HepG2 (cell line): ENCODE results near the gene COL5A2. TPM values are rescaled to one million over a fixed set of nuclear protein-coding genes. Genes with fewer than 3 reads are reported as not detected.

ENCODE experiments used
- ATAC-seq: fragments of 200-7000 bp; cut with Tn5 transposase; 3 replicates; pipeline ENCODE4 v1.9.1; 2020; ENCODE audit warnings: mild to moderate bottlenecking, moderate library complexity
- BruUV-seq: library from RNA; stranded (reverse); fragments of 400-500 nt; replicated peaks from 2 replicates; lab custom pipeline; 2021; lab: Mats Ljungman, UMichigan
- CTCF ChIA-PET: fragments of 300-600 bp; formaldehyde crosslinking; extraction: SDS; loops from one replicate; lab custom pipeline; 2021; ENCODE audit warnings: low total read pairs, inconsistent platforms, low intra/inter-chr PET ratio; lab: Yijun Ruan, JAX
- POLR2A ChIA-PET: fragments of 350-600 bp; sonication (Branson Sonifier 250); formaldehyde crosslinking; loops from one replicate; lab custom pipeline; 2020; ENCODE audit warnings: antibody characterized with exemption, inconsistent platforms; lab: Yijun Ruan, JAX
- DNase-seq: peaks from one replicate; pipeline ENCODE4 v3.0.0-alpha.2; 2015; ENCODE audit warnings: low spot score
- FAIRE-seq: peaks from 3 replicates; lab custom pipeline; 2011; peaks lifted over from hg19 to GRCh38; lab: Jason Lieb, UNC
- H2AFZ ChIP-seq: one replicate; pipeline ENCODE4 v1.6.1; 2011; ENCODE audit warnings: low read length, inconsistent platforms
- H3K27ac ChIP-seq: fragments of 300-600 bp; 3 replicates; pipeline ENCODE4 v1.8.0; 2011; ENCODE audit warnings: mixed run types, mild to moderate bottlenecking, mixed read lengths, low read length, inconsistent platforms; ENCODE audit not compliant: insufficient read depth; ENCODE audit errors: extremely low read length
- H3K27me3 ChIP-seq, 2 experiments: fragments of 200-600 bp in 1 of 2; 2 replicates in 1 of 2; 3 replicates in 1 of 2; pipeline versions ENCODE4 v1.6.0 to v1.8.0; 2011; ENCODE audit warnings: low read length in 2 of 2, mild to moderate bottlenecking in 2 of 2, moderate library complexity in 2 of 2, inconsistent platforms in 1 of 2; ENCODE audit not compliant: insufficient read depth in 2 of 2, control insufficient read depth in 1 of 2
- H3K36me3 ChIP-seq, 2 experiments: fragments of 200-600 bp in 1 of 2; replicated peaks in 1 of 2; 2 replicates in 1 of 2; 3 replicates in 1 of 2; pipeline versions ENCODE4 v1.5.1 to v1.8.0; 2011; ENCODE audit warnings: low read length in 2 of 2, inconsistent platforms in 1 of 2; ENCODE audit not compliant: insufficient read depth in 2 of 2, control insufficient read depth in 1 of 2
- H3K4me1 ChIP-seq: 2 replicates; pipeline ENCODE4 v1.5.1; 2012; ENCODE audit warnings: low read length, inconsistent platforms; ENCODE audit not compliant: insufficient read depth
- H3K4me2 ChIP-seq: 2 replicates; pipeline ENCODE4 v1.6.0; 2011; ENCODE audit warnings: low read depth, low read length, inconsistent platforms
- H3K4me3 ChIP-seq, 3 experiments: fragments of 200-600 bp in 1 of 3; sonication (generic), shearing (Covaris generic) in 1 of 3; replicated peaks in 1 of 3; 2 replicates each; pipeline ENCODE4 v1.5.1; 2011 to 2016; ENCODE audit warnings: low read length in 3 of 3, inconsistent platforms in 2 of 3, low read depth in 2 of 3, mild to moderate bottlenecking in 2 of 3, control low read depth in 1 of 3, mixed read lengths in 1 of 3; ENCODE audit not compliant: insufficient read depth in 1 of 3
- H3K79me2 ChIP-seq: one replicate; pipeline ENCODE4 v1.6.1; 2011; ENCODE audit warnings: low read length, inconsistent platforms; ENCODE audit not compliant: insufficient read depth
- H3K9ac ChIP-seq: 2 replicates; pipeline ENCODE4 v1.6.0; 2011; ENCODE audit warnings: mild to moderate bottlenecking, low read depth, low read length, inconsistent platforms; ENCODE audit not compliant: insufficient read depth
- H3K9me3 ChIP-seq: 2 replicates; pipeline ENCODE4 v1.5.1; 2012; ENCODE audit warnings: mild to moderate bottlenecking, low read length
- H4K20me1 ChIP-seq: 2 replicates; pipeline ENCODE4 v1.6.0; 2011; ENCODE audit warnings: inconsistent platforms, mild to moderate bottlenecking, low read length, moderate library complexity; ENCODE audit not compliant: insufficient read depth
- ATM ChIP-seq: fragments of 450-650 bp; IDR thresholded peaks from 2 replicates; pipeline ENCODE4 v1.7.1; 2017; ENCODE audit warnings: mild to moderate bottlenecking, borderline replicate concordance
- CC2D1A ChIP-seq: sonication (generic); formaldehyde crosslinking; IDR thresholded peaks from 2 replicates; pipeline ENCODE4 v1.8.1; 2023; ENCODE audit warnings: mild to moderate bottlenecking, missing genetic modification reagents
- FOXC1 ChIP-seq: sonication (generic); formaldehyde crosslinking; IDR thresholded peaks from 2 replicates; pipeline ENCODE4 v1.8.0; 2022; ENCODE audit warnings: mild to moderate bottlenecking, missing genetic modification reagents, borderline replicate concordance
- GPN1 ChIP-seq: sonication (generic); formaldehyde crosslinking; IDR thresholded peaks from 2 replicates; pipeline ENCODE4 v1.5.1; 2020; ENCODE audit warnings: missing genetic modification reagents, borderline replicate concordance
- HNF1B ChIP-seq: sonication (generic); formaldehyde crosslinking; IDR thresholded peaks from 2 replicates; pipeline ENCODE4 v1.5.1; 2020; ENCODE audit warnings: mild to moderate bottlenecking, moderate library complexity, missing genetic modification reagents
- HOXA3 ChIP-seq: sonication (generic); formaldehyde crosslinking; IDR thresholded peaks from 2 replicates; pipeline ENCODE4 v1.5.0; 2020; ENCODE audit warnings: missing genetic modification reagents
- KLF6 ChIP-seq: IDR thresholded peaks from 2 replicates; pipeline ENCODE4 v1.8.0; 2016; ENCODE audit warnings: missing biosample characterization, missing genetic modification reagents
- PCBP1 ChIP-seq: fragments of 200-400 bp; formaldehyde crosslinking; IDR thresholded peaks from 2 replicates; pipeline ENCODE4 v1.6.1; 2017; ENCODE audit warnings: mild to moderate bottlenecking, low read depth, low read length, borderline replicate concordance
- POLR2A ChIP-seq, 2 experiments: IDR thresholded peaks; 2 replicates each; pipeline ENCODE4 v1.6.1; 2011; ENCODE audit warnings: low read depth in 2 of 2, low read length in 2 of 2, mild to moderate bottlenecking in 1 of 2, moderate library complexity in 1 of 2; ENCODE audit not compliant: insufficient read depth in 1 of 2
- PRDM15 ChIP-seq: sonication (generic); formaldehyde crosslinking; IDR thresholded peaks from 2 replicates; pipeline ENCODE4 v1.4.0; 2020; ENCODE audit warnings: missing genetic modification reagents
- REXO4 ChIP-seq: sonication (generic); formaldehyde crosslinking; IDR thresholded peaks from 2 replicates; pipeline ENCODE4 v1.8.0; 2022; ENCODE audit warnings: missing genetic modification reagents, mild to moderate bottlenecking, borderline replicate concordance
- ZNF605 ChIP-seq: sonication (generic); formaldehyde crosslinking; IDR thresholded peaks from 2 replicates; pipeline ENCODE4 v1.8.0; 2022; ENCODE audit warnings: mild to moderate bottlenecking, missing genetic modification reagents
- WGBS: methylation state at CpG from one replicate; pipeline ENCODE4 v1.1.6; 2017; ENCODE audit warnings: low lambda C conversion rate; 5-methylcytosine and 5-hydroxymethylcytosine counted together
- in situ Hi-C: cut with HindIII; loops from 2 replicates; pipeline ENCODE4 v1.10.0; 2017; ENCODE audit warnings: low pct_unique_long_range_greater_than_20kb; ENCODE audit not compliant: extremely low pct_ligation_motif_present
- intact Hi-C: fragments of 100-400 bp; cut with micrococcal nuclease; formaldehyde crosslinking; loops from one replicate; pipeline ENCODE4 v1.10.0; 2022; ENCODE audit not compliant: unreplicated experiment
- polyA plus RNA-seq, 8 experiments: library from polyadenylated mRNA; depleted of rRNA in 3 of 8; stranded (reverse) in 7 of 8; unstranded in 1 of 8; fragments of >200 nt; fragmentation: Illumina TruSeq in 4 of 8; extraction: Trizol in 4 of 8; gene quantifications; 2 replicates each; pipeline versions ENCODE4 v1.2.1 to v1.2.3, GENCODE V29; 2011 to 2016; ENCODE audit warnings: low read depth in 4 of 8, missing spikeins in 1 of 8, mixed read lengths in 1 of 8; ENCODE audit not compliant: insufficient read depth in 1 of 8
- total RNA-seq, 5 experiments: library from RNA; depleted of rRNA; stranded (reverse); fragments of >200 nt; fragmentation: Illumina TruSeq; extraction: Trizol; gene quantifications; 2 replicates each; pipeline ENCODE4 v1.2.3, GENCODE V29; 2016; ENCODE audit warnings: low read depth in 1 of 5

COL5A2 gene
- total and polyA plus RNA-seq, 2 of the 13 experiments (the other 11 are each of a cell fraction or from before 2014, with no cell fraction given): 0.83 to 1.5 TPM

- no peak overlapping the region for H2AFZ ChIP-seq
- no peak overlapping the region for H3K9ac ChIP-seq
- ATAC-seq: no peak
- 83% methylated on average over 1 of the region's 1 CpG for WGBS
- H3K27ac ChIP-seq: no peak overlapping the region
- no peaks in the 10 kb centered on the region for H3K36me3 ChIP-seq
- in situ Hi-C loops (no loop called here), intact Hi-C loops (no loop called here)
- FAIRE-seq: no peak
- BruUV-seq: no TSS peak
- no peaks in the 10 kb centered on the region for H3K4me1 ChIP-seq
- no peaks in the 10 kb centered on the region; a peak in 1 of 5 replicates for H3K27me3 ChIP-seq
- ChIA-PET CTCF (no interaction called here), POLR2A (no interaction called here)
- TF ChIP-seq ZNF605 (no peak), ATM (no peak), HOXA3 (CRISPR knock-in tag) (no peak), PCBP1 (no peak), PRDM15 (CRISPR knock-in tag) (no peak)
- no peaks in the 10 kb centered on the region for H3K79me2 ChIP-seq
- H3K9me3 ChIP-seq: no peaks in the 10 kb centered on the region
- H4K20me1 ChIP-seq: no peaks in the 10 kb centered on the region
- no peak overlapping the region for H3K4me2 ChIP-seq
- H3K4me3 ChIP-seq: no peak overlapping the region
- no peak for DNase-seq
These were observed 21.6 kb downstream of the COL5A2 start for GRCh38 chr2:189157939-189158338.

- ChIA-PET POLR2A (no interaction called here), CTCF (no interaction called here)
- Histone ChIP-seq H3K9ac (no peak overlapping the region), H3K27ac (no peak overlapping the region), H4K20me1 (no peaks in the 10 kb centered on the region), H3K4me3 (no peak overlapping the region), H3K4me1 (no peaks in the 10 kb centered on the region), H3K27me3 (no peaks in the 10 kb centered on the region; a peak in 1 of 5 replicates), H3K9me3 (no peaks in the 10 kb centered on the region), H3K36me3 (no peaks in the 10 kb centered on the region), H2AFZ (no peak overlapping the region), H3K79me2 (no peaks in the 10 kb centered on the region), H3K4me2 (no peak overlapping the region)
- no peak for ATAC-seq
- in situ Hi-C loops (no loop called here), intact Hi-C loops (no loop called here)
- FAIRE-seq: no peak
- no TSS peak for BruUV-seq
- DNase-seq: no peak
- no peak for TF ChIP-seq REXO4 (CRISPR knock-in tag)
- no peak for TF ChIP-seq GPN1 (CRISPR knock-in tag)
- TF ChIP-seq KLF6 (CRISPR knock-in tag): no peak
- TF ChIP-seq POLR2A (IDR thresholded peaks at IDR 0.05; ENCODE audit: insufficient read depth in 1 of 2, low read depth in 2 of 2, low read length in 2 of 2): no peak
- TF ChIP-seq HNF1B (CRISPR knock-in tag): no peak
- no peak for TF ChIP-seq FOXC1 (CRISPR knock-in tag)
- TF ChIP-seq CC2D1A (CRISPR knock-in tag): no peak
These were observed 22.1 kb downstream of the COL5A2 start for GRCh38 chr2:189157456-189157855.
